ENCODE results near the gene MTR.

Gene MTR

GRCh38 chr1:236795035-236795756 is at the start of gene MTR:
Gene MTR, plus strand, starts transcription at chr1:236795292. Its CDS starts 412 bp downstream, at chr1:236795704.
- DNase-seq, result peak; percentile 97

DNA sequence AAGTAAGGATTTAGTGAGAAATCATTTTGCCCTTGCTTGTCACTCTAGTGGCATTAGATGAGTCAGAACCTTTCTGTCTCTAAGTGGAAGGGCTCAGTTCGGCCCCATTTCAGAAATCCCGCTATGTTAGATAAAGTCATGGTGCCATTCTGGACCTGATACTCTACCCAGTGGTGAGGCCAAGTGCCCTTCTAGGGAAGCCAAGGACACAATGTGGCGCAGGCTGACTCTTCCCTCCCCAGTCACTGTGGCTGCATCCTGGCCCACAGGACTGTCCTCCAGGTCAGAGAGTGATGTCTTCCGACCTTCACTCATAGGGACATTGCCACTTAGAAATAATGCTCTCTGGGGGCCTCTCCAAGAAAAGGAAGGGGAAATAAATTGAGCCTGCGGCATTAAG is 48.3 kb upstream of the MTR start:
- no peak for DNase-seq

GRCh38 chr1:236747311-236747985 is 47.6 kb upstream of the MTR start:
- DNase-seq, result no peak

GRCh38 chr1:236748268-236748870 is 46.7 kb upstream of the MTR start:
- DNase-seq, result no peak

DNA sequence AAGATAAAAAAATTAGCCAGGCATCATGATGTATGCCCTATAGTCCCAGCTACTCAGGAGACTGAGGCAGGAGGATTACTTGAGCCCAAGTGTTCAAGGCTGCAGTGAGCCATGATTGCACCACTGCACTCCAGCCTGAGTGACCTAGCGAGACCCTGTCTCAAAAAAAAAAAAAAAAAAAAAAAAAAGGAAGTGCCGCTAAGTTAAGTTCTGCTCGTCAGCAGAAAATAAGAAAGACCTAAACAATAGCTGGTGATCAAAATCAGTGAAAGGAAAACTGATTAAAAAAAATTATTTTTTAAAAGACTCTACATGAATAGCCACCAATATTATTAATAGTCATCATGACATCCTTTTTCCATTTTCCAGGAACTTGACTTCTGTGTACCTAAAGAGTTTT is 44.2 kb upstream of the MTR start:
- DNase-seq, result no peak

DNA sequence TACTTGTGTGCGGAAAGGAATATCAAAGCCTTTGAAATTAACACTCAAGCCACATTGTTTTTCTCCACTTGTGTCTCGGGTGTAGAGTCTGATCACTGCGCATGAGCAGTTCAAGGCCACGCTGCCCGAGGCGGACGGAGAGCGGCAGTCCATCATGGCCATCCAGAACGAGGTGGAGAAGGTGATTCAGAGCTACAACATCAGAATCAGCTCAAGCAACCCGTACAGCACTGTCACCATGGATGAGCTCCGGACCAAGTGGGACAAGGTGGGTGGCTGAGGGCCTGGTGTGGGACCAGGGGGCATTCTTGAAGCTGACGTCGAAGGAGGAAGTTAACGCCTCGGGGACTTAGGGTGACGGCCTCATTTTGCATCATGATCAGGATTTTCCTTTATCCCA is 43.7 kb upstream of the MTR start:
- no peak for DNase-seq

DNA sequence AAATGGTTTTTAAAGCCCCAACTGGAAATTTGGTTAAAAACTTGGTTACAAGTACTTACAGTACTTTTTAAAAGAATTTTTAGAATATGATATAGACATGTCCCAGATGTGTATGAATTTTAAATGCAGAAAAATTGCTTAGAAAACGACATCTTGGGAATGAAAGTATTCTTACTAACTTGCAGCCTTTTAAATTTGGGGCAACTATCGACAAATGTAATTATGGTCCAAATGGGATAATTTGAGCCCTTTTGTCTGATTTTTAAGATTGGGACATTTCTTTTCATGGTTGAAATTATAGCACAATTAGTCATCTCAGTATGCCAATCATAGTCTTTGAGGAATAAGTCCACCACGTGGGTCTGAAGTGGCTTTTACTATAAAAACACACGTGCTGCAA is 43.2 kb upstream of the MTR start:
- no peak for DNase-seq

- DNase-seq, result peak; percentile 5
Measured at GRCh38 chr1:236753516-236753915, 41.6 kb upstream of the MTR start.

GRCh38 chr1:236753964-236754363 is 41.1 kb upstream of the MTR start:
- DNase-seq, result no peak

DNA sequence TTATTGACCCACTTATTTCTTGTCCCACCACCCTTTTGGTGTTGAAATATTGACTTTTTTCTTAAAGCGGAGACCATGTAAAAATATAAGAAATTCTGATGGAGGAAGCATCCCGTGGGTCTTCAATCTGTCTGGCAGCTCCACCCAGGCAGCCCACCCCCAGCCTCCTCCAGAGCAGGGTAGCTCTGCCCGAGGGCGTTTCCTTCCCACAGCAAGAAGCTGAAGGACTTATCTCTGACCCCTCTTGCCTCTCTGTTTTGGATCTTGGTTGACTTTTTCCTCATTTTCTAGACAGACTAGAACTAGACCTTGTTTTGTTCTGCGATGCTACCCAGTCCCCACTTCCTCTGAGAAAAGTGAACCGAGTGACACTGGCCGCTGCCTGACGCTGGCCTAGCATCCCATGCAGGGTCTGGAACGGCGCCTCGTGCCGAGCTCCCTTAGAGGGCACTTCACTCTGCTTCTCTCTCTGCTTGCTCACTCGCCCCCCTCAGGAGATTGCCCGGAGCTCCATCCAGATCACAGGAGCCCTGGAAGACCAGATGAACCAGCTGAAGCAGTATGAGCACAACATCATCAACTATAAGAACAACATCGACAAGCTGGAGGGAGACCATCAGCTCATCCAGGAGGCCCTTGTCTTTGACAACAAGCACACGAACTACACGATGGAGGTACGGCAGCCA is 40.4 kb upstream of the MTR start:
- DNase-seq, result no peak

- DNase-seq, result no peak
Measured at GRCh38 chr1:236757640-236758039, 37.5 kb upstream of the MTR start.

DNA sequence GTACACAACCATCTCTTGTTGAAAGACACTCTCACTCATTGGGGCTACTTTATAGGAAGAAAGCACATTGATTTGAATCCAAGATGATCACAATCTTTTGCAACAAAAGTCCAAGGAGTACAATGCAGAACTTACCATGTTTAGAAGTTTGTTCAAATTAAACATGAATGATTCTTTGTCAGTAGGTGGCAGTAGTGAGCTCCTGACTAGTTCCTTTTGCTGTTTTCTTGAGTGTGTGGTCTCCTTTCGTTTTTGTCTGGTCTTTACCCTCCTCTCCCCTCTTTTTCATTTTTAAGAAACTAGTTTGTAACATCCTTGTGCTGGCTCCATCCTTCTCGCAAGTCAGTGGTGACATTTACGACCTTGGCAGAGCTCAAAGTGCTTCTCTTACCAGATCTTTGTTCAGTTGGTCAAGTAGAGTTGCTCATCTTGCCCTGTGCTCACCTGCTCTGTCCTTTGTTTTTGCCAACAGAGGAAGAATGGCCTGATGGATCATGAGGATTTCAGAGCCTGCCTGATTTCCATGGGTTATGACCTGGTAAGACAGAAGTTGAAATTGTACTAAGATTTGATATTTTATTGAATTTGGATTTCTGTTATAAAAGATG is 35.7 kb upstream of the MTR start:
- peak; percentile 6 for DNase-seq

- no peak for DNase-seq
Measured at GRCh38 chr1:236760480-236760879, 34.6 kb upstream of the MTR start.

DNA sequence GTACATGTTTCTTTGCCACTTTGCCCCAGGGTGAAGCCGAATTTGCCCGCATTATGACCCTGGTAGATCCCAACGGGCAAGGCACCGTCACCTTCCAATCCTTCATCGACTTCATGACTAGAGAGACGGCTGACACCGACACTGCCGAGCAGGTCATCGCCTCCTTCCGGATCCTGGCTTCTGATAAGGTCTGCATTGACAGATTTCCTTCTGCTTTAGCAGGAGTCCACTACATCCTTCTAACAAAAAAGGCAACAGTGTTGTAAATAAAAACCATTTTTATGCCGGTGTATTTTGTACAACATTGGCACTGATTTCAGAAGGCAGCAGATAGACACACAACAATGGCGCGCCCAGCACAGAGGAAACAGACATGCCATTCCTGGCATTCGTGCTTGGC is 34.1 kb upstream of the MTR start:
- DNase-seq, result no peak

DNA sequence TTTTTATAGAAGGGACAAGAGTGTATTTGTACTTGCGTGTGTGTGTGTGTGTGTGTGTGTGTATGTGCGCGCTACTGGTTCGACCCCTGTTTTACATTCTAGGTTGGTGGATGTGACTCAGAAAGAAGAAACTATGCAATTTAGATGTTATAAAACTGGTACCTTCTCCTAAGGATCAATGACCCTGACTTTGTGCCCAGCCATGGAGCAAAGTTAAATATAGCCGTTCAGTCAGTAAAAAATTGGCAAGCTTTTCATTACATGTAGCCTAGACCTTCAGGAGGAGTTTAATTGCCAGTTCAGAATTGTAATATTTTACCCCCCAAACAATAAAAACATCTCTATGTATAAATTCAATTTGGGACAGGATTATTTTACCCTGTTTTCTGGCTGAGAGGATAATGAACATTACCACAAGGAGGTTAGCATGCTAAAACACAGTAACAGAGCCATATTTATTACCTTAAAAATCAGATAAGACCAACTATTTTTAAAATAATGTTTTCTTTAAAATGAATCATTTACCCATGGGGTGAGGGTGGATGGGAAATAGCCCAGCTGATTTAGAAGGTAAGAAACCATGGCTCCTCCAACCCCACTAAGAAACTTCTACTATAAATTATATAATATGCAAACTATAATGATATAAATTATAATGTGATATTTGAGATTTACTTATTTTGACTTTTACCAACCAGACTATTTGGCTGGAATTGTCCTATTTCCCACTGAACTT is 33.5 kb upstream of the MTR start:
- DNase-seq, result no peak

GRCh38 chr1:236762410-236762809 is 32.7 kb upstream of the MTR start:
- DNase-seq, result no peak

GRCh38 chr1:236765831-236766230 is 29.3 kb upstream of the MTR start:
- DNase-seq, result no peak

DNA sequence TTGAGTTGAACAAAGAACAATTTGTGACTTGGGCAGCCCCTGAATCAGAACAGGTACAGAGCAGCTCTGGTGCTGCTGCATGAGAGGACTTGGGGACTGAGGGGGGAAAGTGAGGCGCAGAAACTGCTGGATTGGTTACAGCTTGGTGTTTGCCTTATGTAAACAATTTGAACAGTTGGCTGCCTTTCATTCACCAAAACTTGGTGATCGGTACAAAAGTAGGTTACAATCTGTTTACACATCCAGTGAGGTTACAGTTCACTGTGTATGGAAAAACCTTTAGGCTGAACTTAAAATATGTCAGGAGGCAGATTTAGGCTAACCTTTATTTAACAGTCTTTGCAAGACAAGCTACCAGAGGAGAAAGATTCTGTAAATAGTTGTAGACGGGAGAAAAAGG is 28.6 kb upstream of the MTR start:
- DNase-seq, result no peak

DNA sequence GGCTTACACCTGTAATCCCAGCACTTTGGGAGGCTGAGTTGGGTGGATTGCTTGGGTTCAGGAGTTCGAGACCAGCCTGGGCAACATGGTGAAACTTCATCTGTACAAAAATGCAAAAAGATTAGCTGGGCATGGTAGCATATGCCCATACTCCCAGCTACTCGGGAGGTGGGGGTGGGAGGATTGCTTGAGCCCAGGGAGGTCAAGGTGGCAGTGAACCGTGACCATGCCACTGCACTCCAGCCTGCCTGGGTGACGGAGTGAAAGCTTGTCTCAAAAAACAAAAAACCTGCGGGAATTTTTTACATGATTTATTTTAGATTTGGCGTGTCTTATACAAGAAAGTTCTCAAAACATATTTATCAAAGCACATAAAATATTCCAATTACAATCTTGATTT is 27.8 kb upstream of the MTR start:
- DNase-seq, result no peak

DNA sequence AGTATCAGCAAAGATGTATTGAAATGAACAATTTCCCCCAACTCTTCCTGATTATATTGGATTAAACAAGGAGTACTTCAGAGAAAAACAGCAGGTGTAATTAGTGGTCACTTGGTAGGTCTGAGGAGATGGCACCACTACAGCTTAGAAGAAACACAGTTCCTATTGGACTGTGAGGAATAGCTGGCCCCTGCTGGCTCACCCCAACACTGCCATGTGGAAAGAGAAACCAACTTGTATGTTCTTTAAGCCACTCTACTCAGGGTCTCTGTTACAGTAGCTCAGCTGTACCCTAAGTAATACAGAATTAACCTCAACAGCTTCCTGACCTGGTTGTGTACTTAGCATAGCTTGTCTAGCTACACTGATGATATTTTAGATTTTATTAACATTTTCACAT is 26.5 kb upstream of the MTR start:
- DNase-seq, result no peak

DNA sequence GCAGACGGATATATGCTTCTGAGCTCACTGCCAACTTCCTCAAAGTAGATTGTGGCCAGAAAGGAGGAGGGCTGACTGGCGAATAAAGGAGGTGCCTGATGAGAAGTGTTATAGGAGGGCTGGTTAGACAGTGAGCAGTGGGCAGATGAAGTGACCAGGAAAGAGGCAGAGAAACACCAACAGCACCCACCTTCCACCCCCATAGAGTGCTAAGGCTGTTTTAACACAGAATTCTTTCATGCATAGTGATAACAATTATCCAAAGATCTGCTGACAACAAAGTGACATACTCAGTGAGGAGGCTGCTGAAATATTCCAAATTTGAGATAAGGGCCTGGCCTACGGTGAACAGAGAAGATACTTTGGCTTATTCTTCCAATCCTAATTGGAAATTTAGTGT is 21.2 kb upstream of the MTR start:
- no peak for DNase-seq

- peak; percentile 16 for DNase-seq
Measured at GRCh38 chr1:236774926-236775325, 20.2 kb upstream of the MTR start.

DNA sequence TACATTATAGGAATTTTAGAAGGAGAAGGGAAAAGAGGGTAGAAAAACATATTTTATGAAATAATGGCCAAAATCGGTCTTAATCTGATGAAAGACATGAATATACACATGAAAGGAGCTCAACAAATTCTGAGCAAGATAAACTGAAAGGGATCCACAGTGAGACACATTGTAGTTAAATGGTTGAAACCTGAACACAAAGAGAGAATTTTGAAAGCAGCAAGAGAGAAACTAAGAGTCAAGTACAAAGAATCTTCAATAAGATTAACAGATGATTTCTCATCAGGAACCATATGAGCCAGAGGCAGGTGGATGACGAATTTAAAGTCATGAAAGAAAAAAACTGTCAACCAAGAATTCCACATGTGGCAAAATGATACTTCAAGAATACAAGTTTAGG is 15.8 kb upstream of the MTR start:
- DNase-seq, result no peak
